PC-9 (cell line): ENCODE results near the gene NXNL2.

ENCODE experiments used
- EZH2 ChIP-seq: fragments of 200-600 bp; sonication (generic); IDR thresholded peaks from 2 replicates; pipeline ENCODE4 v1.8.0; 2017; ENCODE audit warnings: antibody characterized with exemption, low read depth
- TF ChIP-seq, protein P1 (sequence below): fragments of 200-600 bp; sonication (generic); conservative IDR thresholded peaks from 2 replicates; pipeline ENCODE4 v1.6.1; 2017; ENCODE audit warnings: mixed run types, antibody characterized with exemption, mild to moderate bottlenecking, moderate library complexity

DNA sequence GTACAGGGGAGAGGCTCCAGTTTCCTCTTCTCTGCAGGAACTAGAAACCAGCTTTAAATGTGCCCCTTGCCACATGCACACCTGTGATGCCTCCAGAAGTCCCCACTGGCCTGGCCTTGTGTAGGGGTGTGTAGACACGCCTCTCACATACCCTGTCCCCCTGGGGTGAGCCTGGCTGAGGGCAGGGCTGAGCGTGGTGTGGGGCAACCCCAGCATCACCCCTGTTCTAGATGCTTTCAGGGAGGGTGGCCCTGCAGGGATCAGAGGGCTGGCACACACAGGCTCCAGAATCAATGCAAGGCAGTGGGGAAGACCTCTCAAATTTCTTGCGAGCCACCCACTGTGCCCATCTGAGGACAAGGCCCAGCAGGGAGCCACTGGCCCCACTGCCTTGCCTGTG, 54.7 kb downstream of the NXNL2 start:
- TF ChIP-seq, protein P1, sequence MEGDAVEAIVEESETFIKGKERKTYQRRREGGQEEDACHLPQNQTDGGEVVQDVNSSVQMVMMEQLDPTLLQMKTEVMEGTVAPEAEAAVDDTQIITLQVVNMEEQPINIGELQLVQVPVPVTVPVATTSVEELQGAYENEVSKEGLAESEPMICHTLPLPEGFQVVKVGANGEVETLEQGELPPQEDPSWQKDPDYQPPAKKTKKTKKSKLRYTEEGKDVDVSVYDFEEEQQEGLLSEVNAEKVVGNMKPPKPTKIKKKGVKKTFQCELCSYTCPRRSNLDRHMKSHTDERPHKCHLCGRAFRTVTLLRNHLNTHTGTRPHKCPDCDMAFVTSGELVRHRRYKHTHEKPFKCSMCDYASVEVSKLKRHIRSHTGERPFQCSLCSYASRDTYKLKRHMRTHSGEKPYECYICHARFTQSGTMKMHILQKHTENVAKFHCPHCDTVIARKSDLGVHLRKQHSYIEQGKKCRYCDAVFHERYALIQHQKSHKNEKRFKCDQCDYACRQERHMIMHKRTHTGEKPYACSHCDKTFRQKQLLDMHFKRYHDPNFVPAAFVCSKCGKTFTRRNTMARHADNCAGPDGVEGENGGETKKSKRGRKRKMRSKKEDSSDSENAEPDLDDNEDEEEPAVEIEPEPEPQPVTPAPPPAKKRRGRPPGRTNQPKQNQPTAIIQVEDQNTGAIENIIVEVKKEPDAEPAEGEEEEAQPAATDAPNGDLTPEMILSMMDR: no peak
- TF ChIP-seq EZH2: no peak
